Measurements from ENCODE around the gene AMBP.
A peak's percentile ranks its signal among the peaks of the same experiment; 100 is the strongest.
"Not testable (repeated sequence)": the region's sequence is repeated elsewhere in the genome, so short reads cannot be mapped to it uniquely, and the experiment has no call there.

The AMBP gene

DNA sequence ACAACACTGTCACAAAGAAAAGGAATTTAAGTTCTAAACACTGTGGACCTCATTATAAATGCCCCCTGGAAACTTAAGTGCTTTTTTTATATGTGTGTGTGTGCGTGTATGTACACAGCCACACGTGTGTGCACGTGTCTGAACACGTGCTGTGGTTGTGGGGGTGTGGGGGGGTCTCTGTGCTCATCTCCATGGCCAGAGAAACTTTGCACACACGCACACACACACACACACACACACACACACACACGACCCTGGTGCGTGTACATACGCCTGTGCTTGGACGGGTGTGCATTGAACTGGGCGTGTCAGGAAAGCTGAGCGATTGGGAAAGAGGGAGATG is 27.9 kb downstream of the AMBP start:
- no peak for DNase-seq

DNA sequence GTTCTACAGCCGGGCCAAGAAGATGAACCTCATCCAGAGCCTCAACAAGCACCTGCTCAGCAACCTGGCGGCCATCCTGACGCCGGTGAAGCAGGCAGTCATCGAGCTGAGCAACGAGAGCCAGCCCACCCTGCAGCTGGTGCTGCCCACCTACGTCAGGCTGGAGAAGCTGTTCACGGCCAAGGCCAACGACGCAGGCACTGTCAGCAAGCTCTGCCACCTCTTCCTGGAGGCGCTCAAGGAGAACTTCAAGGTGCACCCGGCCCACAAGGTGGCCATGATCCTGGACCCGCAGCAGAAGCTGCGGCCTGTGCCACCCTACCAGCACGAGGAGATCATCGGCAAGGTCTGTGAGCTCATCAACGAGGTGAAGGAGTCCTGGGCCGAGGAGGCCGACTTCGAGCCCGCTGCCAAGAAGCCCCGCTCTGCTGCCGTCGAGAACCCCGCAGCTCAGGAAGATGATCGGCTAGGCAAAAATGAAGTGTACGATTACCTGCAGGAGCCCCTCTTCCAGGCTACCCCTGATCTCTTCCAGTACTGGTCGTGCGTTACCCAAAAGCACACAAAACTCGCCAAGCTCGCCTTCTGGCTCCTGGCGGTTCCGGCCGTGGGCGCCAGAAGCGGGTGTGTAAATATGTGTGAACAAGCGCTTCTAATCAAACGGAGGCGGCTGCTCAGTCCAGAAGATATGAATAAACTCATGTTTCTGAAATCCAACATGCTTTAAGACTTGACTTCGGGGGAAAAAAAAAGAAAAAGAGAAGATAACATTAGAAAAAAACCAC is 28.5 kb downstream of the AMBP start:
- DNase-seq, result no peak

DNA sequence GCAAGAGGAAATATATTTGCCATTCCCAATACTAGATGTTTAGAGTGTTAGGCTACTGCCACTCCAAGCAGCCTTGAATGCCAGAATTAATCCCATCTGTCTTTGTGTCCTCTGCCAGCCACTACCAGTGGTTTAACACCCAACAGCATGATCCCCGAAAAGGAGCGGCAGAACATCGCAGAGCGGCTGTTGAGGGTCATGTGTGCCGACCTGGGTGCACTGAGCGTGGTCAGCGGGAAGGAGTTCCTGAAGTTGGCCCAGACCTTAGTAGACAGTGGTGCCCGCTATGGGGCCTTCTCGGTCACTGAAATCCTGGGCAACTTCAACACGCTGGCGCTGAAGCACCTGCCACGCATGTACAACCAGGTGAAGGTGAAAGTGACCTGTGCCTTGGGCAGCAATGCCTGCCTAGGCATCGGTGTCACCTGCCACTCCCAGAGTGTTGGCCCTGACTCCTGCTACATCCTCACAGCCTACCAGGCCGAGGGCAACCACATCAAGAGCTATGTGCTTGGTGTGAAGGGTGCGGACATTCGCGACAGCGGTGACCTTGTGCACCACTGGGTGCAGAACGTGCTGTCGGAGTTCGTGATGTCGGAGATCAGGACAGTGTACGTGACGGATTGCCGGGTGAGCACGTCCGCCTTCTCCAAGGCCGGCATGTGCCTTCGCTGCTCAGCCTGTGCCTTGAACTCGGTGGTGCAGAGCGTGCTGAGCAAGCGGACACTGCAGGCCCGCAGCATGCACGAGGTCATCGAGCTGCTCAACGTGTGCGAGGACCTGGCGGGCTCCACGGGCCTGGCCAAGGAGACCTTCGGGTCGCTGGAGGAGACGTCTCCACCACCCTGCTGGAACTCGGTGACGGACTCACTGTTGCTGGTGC is 29.3 kb downstream of the AMBP start:
- no peak for DNase-seq

DNA sequence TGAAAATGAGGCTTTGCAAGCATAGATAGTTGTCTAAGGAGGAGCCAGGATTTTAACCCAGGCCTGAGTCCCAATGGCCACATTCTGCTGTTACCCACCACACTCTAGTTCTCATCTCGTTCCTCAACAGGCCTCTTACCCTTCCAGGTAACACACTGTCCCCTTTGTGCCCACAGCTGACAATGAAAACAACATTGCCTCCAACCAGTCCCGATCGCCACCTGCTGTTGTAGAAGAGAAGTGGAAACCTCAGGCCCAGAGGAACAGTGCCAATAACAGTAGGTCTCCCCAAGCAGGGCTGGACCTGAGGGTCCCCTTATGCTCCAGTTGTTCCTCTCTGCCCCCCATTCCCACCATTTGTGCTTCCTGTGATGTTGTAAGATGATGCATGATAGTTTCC is 30.4 kb downstream of the AMBP start:
- no peak for DNase-seq

DNA sequence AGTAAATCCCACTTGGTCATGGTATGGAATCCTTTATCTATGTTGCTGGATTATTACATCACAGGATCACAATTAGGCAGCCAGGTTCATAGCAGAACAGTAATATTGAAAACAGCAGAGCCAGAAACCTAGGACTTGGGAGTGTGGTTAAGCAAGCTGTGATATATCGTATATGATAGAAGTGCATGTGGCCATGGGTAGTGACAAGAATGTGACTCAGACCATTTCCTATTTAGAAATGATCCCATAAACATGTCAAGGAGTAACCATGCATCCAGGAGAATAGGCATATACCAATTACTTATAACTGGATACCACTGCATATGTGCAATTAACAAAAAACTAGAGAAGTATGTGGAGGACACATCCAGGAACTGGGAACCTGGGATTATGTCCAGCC is 31.2 kb downstream of the AMBP start:
- DNase-seq, result no peak

DNA sequence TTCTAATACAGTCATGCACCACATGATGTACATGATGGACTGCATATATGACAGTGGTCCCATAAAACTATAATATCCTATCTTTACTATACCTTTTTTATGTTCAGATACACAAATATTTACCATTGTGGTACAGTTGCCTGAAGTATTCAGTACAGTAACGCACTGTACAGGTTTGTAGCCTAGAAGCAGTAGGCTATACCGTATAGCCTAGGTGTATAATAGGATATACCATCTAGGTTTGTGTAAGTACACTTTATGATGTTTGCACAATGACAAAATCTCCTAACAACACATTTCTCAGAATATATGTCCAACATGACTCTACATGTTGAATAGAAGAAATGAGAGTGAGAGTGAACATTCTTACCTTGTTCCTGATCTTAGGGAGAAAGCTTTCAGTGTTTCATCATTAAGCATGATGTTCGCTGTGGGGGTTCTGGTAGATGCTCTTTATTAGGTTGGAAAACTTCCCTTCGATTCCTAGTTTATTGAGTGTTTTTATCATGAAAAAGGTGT is 31.8 kb downstream of the AMBP start:
- no peak for DNase-seq

DNA sequence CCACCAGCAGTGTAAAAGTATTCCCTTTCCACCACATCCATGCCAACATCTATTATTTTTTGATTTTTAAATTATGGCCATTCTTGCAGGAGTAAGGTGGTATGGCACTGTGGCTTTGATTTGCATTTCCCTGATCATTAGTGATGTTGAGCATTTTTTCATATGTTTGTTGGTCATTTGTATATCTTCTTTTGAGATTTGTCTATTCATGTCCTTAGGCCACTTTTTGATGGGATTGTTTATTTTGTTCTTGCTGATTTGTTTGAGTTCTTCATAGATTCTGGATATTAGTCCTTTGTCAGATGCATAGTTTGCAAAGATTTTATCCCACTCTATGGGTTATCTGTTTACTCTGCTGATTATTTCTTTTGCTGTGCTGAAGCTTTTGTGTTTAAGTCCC is 34.4 kb downstream of the AMBP start:
- not testable (repeated sequence) for DNase-seq

DNA sequence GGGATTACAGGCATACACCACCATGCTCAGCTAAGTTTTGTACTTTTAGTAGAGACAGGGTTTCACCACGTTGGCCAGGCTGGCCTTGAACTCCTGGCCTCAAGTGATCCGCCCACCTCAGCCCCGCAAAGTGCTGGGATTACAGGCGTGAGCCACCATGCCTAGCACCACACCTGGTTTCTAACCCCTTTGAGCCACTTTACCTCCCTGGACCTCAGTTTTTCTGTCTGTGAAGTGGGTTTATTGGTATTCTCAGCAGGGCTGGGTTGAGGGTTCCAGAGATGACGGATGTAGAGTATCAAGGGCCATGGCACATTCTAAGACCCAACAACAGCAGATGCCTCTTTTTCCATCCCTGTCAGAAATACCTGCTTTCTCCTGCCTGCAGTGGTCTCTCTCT is 38.6 kb downstream of the AMBP start:
- no peak for DNase-seq

DNA sequence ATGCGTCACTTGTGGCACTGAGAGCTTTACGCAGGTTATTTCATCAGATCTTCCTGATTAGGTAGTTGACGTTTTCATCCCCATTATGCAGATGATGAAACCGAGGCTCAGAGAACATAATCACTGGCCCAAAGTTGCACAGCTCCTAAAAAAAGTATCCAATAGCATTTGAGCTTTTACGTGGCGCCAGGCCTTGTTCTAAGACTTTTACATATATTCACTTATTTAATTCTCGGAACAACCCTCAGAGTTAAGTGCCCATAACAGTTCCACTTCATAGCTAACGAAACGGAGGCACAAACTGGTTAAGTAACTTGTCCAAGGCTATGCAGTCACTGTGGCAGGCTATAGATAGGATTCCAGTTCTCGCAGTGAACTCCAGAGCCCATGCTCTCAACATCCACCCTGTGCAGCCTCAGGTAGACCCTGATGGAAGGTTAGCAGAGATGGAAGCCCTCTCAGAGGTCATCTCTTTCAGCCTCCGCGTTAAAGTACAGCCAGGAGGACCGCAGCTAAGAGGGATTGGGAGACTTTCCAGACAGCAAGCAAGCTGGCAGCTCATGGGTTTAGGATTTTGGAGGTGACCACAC is 39.3 kb downstream of the AMBP start:
- DNase-seq, result no peak

DNA sequence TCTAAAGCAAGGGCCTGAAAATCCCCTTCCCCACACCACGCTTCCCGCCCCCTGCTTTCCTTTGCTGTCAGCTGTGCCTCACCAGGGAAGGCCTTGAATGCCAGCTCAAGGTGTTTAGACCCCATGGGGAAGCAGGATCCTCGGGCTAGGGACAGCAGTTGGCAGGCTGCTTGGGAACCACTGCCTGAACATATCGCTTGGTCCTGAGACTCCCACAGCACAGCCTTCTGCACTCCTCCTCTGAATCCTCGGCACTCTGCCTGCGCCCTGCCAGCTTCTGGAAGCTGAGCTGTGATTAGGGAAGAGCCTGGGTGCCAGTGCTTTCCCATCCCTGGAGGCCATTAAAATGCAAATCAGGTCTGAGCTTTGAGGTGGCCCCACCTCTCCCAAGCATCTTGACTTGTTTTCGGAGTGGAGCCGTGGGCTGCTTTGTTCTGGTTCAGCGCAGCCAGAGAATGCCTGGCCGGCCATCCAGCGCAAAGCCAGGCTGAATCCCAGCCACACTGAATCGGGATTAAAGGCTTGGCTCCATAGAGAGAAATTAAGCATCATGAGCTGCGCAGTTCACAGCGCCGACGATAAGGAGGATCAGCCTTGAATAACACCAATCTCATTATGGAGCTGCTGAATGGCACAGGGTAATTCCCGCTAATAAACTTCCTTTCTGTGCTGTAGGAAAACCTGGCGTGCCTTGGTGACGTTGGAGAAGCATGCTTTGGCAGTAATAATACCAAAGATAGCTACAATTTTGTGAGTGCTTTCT is 40.0 kb downstream of the AMBP start:
- no peak for DNase-seq

DNA sequence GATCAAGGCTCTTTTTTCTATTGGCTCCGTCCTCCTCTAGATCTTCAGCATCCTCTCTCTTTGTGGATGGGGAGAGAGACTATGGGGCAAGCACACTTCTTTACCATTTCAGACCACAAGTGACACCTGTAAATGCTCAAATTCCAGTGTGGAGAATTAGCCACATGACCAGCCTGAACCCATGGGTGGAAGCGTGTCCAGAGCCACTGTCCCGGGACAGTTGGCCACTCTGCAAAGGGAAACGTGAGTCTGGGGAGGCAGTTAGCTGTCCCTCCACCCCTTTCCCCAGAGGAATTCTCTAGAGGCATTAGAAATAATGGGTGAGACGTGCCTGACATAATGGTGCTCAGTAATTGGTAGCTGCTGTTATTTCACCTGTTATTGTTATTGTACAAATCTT is 40.9 kb downstream of the AMBP start:
- DNase-seq, result no peak

DNA sequence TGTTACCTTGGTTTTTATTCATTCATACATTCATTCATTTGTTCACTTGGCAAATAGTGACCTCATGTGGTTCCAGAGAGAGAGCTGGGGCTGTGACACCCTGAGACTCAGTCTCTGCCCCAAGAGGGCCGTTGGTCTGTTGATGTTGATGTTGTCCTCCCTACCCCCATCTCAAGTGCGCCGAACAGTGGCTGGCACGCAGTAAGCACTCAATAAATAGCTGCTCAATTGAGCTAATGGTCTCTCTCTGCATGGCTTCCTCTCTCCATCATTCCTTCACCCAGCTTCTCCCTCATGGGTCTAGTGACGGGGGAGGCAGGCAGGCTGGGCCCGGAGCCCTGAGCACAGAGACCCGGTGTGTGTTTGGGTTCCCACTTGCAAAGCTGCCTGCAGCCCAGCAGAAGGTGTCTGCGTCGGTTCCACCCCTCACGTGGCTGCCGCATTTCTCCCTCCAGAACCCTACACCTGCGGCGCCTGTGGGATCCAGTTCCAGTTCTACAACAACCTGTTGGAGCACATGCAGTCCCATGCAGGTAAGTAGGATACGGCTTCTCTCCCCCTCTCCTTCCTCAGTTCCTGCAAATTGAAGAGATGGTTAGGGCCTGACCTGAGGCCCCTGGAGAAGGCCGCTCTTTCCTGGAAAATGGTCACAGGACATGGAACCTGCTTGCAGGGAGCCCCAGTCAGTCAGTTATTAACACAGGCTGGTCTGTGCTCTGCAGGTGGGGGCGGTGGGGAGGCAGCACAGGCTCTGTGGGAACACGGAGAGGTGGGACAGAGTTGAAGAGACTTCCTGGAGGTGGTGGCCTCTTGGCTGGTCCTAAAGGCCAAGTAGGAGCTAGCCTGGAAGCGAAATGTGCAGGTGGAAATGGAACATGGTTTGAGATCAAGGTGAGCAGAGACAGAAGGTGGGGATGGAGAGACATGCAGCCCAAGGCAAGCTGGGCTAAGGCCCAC is 42.0 kb downstream of the AMBP start:
- DNase-seq, result no peak

DNA sequence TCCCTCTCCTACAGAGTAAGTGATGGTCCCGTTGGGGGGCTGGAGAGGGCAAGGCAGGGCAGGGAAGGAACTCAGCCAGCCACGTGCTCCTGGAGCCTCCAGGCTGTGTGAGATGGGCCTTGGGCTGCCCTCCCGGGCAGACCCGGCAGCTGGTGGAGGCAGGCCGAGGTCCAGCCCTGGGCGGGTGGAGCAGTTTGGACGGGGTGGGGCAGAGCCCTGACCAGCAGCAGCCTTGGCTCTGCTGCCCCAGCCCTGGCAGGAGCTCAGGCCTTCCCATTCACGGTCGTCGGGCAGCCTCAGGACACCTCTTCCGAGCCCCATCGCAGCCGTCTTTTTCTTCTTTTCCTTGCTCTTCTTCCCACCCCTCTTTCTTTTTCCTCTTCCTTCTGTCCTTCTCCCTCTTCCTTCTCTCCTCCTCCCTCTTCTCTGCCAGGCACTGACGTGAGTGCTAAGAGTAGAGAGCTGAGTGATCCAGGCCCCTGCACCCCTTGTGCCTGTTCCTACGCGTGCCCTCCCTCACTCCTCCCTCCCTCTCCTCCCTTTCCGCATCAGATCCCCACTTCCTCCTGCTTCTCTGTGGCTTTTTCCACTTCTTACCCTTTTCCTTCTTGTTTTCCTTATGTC is 42.8 kb downstream of the AMBP start:
- DNase-seq, result no peak

DNA sequence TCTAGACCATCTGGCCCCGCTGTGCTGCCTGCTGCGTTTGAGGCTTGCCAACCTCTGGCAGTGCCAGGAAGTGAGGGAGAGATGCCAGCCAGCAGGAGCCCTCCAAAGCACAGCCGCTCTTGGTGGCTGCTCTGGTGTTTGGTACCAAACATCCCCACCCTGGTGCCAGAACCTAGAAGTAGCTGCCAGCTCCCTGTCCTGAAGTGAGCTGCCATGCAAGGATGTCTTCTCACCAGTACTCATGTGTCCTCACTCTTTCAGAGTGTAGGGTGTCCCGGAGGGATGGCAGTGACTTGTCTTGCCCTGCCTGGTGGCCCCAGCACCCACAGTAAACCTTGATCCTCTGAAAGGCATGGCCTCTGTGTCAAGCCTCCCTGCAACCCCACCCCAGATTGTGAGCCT is 43.4 kb downstream of the AMBP start:
- no peak for DNase-seq

DNA sequence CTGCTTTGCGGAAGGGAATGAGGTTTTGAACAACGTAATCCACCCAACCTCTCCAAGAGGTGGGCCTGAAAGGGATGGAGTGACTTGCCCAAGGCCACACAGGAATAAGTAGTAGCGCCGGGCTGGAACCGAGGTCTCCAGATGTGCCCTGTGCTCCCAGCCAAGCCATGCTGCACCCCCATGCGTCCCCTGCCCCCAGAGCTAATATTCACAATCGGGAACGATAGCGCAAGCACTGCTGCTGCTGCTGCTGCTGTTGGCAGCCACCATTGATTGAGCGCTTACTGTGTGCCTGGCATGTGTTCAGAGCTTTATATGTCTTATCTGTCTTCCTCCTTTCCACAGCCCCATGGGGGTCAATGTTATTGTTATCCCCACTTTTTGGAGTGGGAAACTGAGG is 43.9 kb downstream of the AMBP start:
- no peak for DNase-seq

DNA sequence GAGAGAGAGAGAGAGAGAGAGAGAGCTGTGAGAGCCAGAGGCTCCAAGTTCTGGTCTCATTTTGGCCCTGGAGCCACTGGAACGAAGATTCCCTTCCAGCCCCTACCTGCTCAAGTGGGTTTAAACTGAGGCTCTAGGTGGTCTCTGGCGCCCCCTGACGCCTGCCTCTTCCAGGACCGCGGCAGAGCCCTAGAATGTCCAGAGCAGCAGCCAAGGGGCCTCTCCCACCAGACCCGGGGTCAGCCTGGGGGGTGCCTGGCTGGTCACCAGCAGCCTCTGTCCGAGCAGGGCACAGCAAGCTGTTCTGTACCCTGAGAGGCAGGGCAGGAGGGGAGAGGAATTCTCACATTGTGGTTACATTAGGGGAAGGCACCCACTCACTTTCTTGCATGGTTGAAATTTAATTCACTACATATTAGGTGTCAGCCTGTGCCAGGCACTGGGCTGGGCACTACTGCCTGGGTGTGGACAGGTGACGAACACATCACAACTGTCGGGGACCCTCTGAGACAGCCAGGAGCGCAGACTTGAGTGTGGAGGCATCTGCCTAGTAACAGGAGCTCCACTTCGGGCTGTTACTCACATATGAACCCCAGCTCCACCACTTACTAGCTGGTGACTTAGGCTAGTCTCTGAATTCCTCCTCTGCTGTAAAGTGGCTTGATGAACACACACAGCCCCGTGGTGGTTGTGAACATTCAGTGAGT is 44.5 kb downstream of the AMBP start:
- DNase-seq, result peak; percentile 10

DNA sequence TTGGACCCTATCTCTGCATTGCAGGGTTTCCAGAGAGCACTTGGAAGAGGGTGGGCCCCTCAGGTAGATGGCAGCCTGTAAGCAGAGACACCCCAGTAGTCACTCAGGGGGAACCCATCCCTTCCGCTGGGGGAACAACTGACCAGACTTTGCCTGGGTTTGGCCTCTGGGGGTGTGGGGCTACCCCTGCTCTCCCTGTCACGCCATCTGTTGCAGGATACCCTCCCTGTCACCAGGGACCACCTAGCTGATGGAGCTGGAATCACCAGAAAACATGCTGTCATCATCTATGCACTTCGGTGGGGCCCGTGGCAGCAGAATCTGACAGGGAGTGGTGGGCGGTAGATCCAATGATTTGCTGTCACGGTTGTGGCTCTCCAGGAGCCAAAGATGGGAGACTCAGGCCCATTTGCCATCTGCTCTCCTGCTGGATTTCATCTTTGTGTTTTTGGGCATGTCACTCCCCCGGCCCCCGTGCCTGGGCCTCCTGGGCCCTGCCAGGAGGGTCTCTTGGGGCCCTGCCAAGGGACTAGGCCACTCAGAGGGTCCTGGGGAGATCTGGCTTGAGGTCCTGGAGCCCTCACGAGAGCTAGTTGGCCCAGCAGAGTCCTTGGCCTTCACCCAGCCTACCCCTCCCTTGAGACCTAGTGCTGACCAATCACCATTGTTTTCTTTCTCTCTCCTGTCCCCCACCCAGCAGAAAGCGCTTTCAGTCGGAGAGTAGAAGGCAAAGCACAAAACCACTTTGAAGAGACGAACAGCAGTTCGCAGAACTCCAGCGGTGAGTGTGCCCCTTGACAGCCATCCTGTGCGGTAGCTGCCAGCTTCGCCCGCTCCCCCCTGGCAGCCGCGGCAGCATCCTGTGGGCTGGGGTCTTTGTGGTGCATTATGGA is 45.9 kb downstream of the AMBP start:
- DNase-seq, result no peak

DNA sequence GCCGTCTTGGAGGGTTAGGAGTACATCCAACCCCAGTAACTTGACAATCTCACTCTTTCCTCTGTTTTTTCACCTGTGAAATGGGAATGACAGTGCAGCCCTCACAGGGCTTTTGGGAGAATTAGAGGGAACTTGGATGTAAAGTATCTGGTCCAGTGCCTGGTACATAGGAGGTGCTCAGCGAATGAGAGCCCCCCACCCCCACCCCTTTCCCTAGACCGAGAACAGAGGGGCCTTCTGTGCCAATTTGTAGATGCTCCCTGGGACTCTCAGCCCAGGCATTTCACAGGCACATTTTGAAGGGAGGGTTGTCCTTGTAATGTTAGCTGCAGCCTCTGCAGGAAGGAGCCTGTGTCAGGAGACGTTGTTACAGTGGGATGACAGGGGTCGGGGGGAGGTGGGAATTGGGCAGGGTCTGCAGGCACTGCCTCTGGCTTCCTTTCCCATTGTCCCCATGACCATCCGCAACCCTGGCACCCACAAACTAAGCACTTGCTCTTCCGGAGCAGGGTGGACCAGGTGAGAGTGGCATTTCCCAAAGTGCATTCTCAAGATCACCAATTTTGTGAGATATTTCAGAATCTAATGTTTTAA is 47.0 kb downstream of the AMBP start:
- DNase-seq, result no peak

DNA sequence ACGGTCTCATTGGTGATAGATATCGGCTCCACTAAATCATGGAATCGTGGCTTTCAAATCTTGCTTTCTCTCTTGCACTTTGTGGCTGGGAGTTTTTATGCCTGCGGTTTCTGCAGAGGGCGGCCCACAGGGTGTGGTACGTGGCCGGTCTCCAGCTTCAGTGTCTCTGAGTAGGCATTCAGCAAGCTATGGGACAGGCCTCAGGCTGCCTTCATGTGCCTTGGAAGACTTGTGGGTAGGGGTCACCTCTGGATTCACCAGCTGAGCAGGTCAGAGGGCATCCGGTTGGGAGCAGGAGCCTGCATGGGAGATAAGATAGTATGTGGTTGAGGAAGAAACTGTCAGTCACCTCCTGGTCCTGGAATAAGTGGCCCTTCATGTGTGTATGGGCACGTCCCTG is 47.7 kb downstream of the AMBP start:
- DNase-seq, result no peak
